Right atrium auricular region (tissue), 2 donors: Measurements from ENCODE around the gene ETV2. TPM values are rescaled to one million over a fixed set of nuclear protein-coding genes. Genes with fewer than 3 reads are reported as not detected.

Experiments
- DNase-seq: peaks from one replicate; pipeline ENCODE4 v3.0.0-alpha.2; 2019; ENCODE audit warnings: low spot score
- H3K27ac ChIP-seq, 2 donors: fragments of 200-600 bp; sonication (generic); 1 replicate in 1 of 2; 2 replicates in 1 of 2; pipeline ENCODE4 v1.5.1; 2016 to 2019
- H3K27me3 ChIP-seq, 2 donors: fragments of 200-600 bp; sonication (generic); one replicate each; pipeline versions ENCODE4 v1.5.1 to v1.6.0; 2017 to 2019
- H3K36me3 ChIP-seq: fragments of 200-600 bp; sonication (generic); one replicate; pipeline ENCODE4 v1.5.1; 2016
- H3K4me1 ChIP-seq, 2 donors: fragments of 200-600 bp; sonication (generic); one replicate each; pipeline versions ENCODE4 v1.5.1 to v1.6.0; 2017 to 2019
- H3K4me3 ChIP-seq, 2 donors: fragments of 200-600 bp; sonication (generic); 1 replicate in 1 of 2; 2 replicates in 1 of 2; pipeline ENCODE4 v1.5.1; 2017 to 2019; ENCODE audit warnings: mild to moderate bottlenecking in 1 of 2, moderate library complexity in 1 of 2
- H3K9me3 ChIP-seq, 2 donors: fragments of 200-600 bp; sonication (generic); one replicate each; pipeline ENCODE4 v1.5.1; 2019
- CTCF ChIP-seq, 2 donors: fragments of 200-600 bp; sonication (generic); IDR thresholded peaks; one replicate each; pipeline ENCODE4 v1.5.1; 2019; ENCODE audit warnings: antibody characterized with exemption in 2 of 2
- total RNA-seq, 2 donors: library from RNA; depleted of rRNA; stranded (reverse); fragments of >200 nt; gene quantifications; one replicate each; pipeline ENCODE4 v1.1.0, GENCODE V29; 2016

The ETV2 gene
- total RNA-seq, 2 donors from 2014 or later = 1.2 TPM; not detected in 1

- H3K27ac ChIP-seq = no peak overlapping the region
- H3K36me3 ChIP-seq = peaks cover 100% of the 10 kb centered on the region
- peak in 1 of 2 donors; percentile 12 for TF ChIP-seq CTCF (IDR thresholded peaks at IDR 0.05)
- no peak for DNase-seq
- no peaks in the 10 kb centered on the region for H3K27me3 ChIP-seq
- no peaks in the 10 kb centered on the region for H3K9me3 ChIP-seq
- H3K4me1 ChIP-seq = no peaks in the 10 kb centered on the region
- no peak overlapping the region for H3K4me3 ChIP-seq
Observed at GRCh38 chr19:35657904-35658700, 16.6 kb downstream of the ETV2 start.

- H3K27ac ChIP-seq = no peak overlapping the region
- no peak for DNase-seq
- H3K27me3 ChIP-seq = no peaks in the 10 kb centered on the region
- TF ChIP-seq CTCF (IDR thresholded peaks at IDR 0.05) = no peak
- no peaks in the 10 kb centered on the region for H3K4me1 ChIP-seq
- peaks cover 91% of the 10 kb centered on the region for H3K36me3 ChIP-seq
- no peaks in the 10 kb centered on the region for H3K9me3 ChIP-seq
- H3K4me3 ChIP-seq = no peak overlapping the region
Observed at GRCh38 chr19:35661995-35662340, 20.4 kb downstream of the ETV2 start.

- no peak for TF ChIP-seq CTCF (IDR thresholded peaks at IDR 0.05)
- Histone ChIP-seq H3K4me3 (no peak overlapping the region), H3K4me1 (no peaks in the 10 kb centered on the region), H3K27me3 (no peaks in the 10 kb centered on the region), H3K27ac (no peak overlapping the region), H3K36me3 (peaks cover 71% of the 10 kb centered on the region), H3K9me3 (no peaks in the 10 kb centered on the region)
- no peak for DNase-seq
Observed at GRCh38 chr19:35663981-35664380, 22.4 kb downstream of the ETV2 start.

GRCh38 chr19:35665157-35665556, 23.6 kb downstream of the ETV2 start:
- H3K27ac ChIP-seq = no peak overlapping the region
- DNase-seq = no peak
- H3K27me3 ChIP-seq = no peaks in the 10 kb centered on the region
- no peak overlapping the region for H3K4me3 ChIP-seq
- H3K36me3 ChIP-seq = peaks cover 60% of the 10 kb centered on the region
- no peak for TF ChIP-seq CTCF (IDR thresholded peaks at IDR 0.05)
- no peaks in the 10 kb centered on the region for H3K9me3 ChIP-seq
- no peaks in the 10 kb centered on the region for H3K4me1 ChIP-seq

- Histone ChIP-seq H3K36me3 (peaks cover 55% of the 10 kb centered on the region), H3K4me3 (no peak overlapping the region), H3K9me3 (no peaks in the 10 kb centered on the region), H3K27me3 (no peaks in the 10 kb centered on the region), H3K27ac (no peak overlapping the region), H3K4me1 (no peaks in the 10 kb centered on the region)
- no peak for TF ChIP-seq CTCF (IDR thresholded peaks at IDR 0.05)
- no peak for DNase-seq
Observed at GRCh38 chr19:35665604-35666003, 24.1 kb downstream of the ETV2 start.
